Measurements from ENCODE around the gene TRPC4.

DNA sequence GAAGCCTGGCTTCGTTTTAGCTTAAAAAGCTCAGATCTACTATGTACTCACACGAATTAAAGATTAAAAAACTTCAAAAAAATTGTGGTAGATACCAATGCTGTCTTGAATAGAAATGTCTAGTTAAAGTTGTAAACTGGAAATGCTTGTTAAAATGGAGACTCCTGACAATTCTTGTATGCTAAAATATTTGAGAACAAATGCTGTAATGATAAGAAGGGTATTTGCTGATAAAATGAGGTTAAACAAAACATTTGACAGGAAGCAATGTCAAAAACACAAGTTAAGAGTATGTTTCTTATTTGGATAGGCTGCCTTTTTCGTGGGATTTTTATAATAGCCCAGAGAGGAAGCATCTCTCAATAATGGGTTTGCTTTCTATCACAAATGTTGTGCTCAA lies 223.0 kb downstream of the TRPC4 start:
- TF ChIP-seq, protein P1, sequence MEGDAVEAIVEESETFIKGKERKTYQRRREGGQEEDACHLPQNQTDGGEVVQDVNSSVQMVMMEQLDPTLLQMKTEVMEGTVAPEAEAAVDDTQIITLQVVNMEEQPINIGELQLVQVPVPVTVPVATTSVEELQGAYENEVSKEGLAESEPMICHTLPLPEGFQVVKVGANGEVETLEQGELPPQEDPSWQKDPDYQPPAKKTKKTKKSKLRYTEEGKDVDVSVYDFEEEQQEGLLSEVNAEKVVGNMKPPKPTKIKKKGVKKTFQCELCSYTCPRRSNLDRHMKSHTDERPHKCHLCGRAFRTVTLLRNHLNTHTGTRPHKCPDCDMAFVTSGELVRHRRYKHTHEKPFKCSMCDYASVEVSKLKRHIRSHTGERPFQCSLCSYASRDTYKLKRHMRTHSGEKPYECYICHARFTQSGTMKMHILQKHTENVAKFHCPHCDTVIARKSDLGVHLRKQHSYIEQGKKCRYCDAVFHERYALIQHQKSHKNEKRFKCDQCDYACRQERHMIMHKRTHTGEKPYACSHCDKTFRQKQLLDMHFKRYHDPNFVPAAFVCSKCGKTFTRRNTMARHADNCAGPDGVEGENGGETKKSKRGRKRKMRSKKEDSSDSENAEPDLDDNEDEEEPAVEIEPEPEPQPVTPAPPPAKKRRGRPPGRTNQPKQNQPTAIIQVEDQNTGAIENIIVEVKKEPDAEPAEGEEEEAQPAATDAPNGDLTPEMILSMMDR (IDR thresholded peaks at IDR 0.05; ENCODE audit: low read length) = no peak
- no peak for TF ChIP-seq EZH2 (optimal IDR thresholded peaks at IDR 0.05; ENCODE audit: low read depth, low read length)

Measured in MM.1S (cell line).